Lower leg skin (tissue), 4 donors: ENCODE results near the gene SLC13A3. TPM values are rescaled to one million over a fixed set of nuclear protein-coding genes. Genes with fewer than 3 reads are reported as not detected.

Experiments
- DNase-seq, 2 donors: peaks; one replicate each; pipeline ENCODE4 v3.0.0-alpha.2; 2019; ENCODE audit warnings: low spot score in 2 of 2
- H3K4me3 ChIP-seq: fragments of 200-600 bp; sonication (generic); 2 replicates; pipeline ENCODE4 v1.5.1; 2017; ENCODE audit warnings: mild to moderate bottlenecking, low read depth; ENCODE audit not compliant: poor library complexity, severe bottlenecking
- POLR2A ChIP-seq, 2 donors: fragments of 450-650 bp; IDR thresholded peaks; one replicate each; pipeline ENCODE4 v1.6.1; 2016 to 2017; ENCODE audit warnings: antibody characterized with exemption in 2 of 2, mild to moderate bottlenecking in 1 of 2, moderate library complexity in 1 of 2
- WGBS, 2 donors: methylation state at CpG; one replicate each; pipeline ENCODE4 v1.1.5; 2018; 5-methylcytosine and 5-hydroxymethylcytosine counted together
- intact Hi-C: fragments of 100-400 bp; cut with DNase I; formaldehyde crosslinking; loops from one replicate; pipeline ENCODE4 v1.15.0; 2023; ENCODE audit warnings: low total_unique reads
- total RNA-seq, 4 donors: library from RNA; depleted of rRNA; stranded (reverse); fragments of >200 nt; gene quantifications; one replicate each; pipeline ENCODE4 v1.1.0, GENCODE V29; 2016
- TF ChIP-seq, protein P1 (sequence below), 3 donors: fragments of 450-650 bp; IDR thresholded peaks; one replicate each; pipeline ENCODE4 v1.5.1; 2016; ENCODE audit warnings: antibody characterized with exemption in 3 of 3, mild to moderate bottlenecking in 3 of 3, moderate library complexity in 2 of 3

Gene SLC13A3
- total RNA-seq, 4 donors from 2014 or later, result 1.4 to 3.3 (median 1.8) TPM

- WGBS, 2 donors, result 80 to 87% methylated on average over 3 of the region's 3 CpGs
- H3K4me3 ChIP-seq, result no peak overlapping the region
- DNase-seq, result peak in 1 of 2 donors; percentile 15
- TF ChIP-seq POLR2A (IDR thresholded peaks at IDR 0.05), result no peak
- TF ChIP-seq, protein P1, sequence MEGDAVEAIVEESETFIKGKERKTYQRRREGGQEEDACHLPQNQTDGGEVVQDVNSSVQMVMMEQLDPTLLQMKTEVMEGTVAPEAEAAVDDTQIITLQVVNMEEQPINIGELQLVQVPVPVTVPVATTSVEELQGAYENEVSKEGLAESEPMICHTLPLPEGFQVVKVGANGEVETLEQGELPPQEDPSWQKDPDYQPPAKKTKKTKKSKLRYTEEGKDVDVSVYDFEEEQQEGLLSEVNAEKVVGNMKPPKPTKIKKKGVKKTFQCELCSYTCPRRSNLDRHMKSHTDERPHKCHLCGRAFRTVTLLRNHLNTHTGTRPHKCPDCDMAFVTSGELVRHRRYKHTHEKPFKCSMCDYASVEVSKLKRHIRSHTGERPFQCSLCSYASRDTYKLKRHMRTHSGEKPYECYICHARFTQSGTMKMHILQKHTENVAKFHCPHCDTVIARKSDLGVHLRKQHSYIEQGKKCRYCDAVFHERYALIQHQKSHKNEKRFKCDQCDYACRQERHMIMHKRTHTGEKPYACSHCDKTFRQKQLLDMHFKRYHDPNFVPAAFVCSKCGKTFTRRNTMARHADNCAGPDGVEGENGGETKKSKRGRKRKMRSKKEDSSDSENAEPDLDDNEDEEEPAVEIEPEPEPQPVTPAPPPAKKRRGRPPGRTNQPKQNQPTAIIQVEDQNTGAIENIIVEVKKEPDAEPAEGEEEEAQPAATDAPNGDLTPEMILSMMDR (IDR thresholded peaks at IDR 0.05), result peak in 1 of 3 donors; percentile 39
- intact Hi-C loops, result no loop called here
These were observed 19.6 kb upstream of the SLC13A3 start for GRCh38 chr20:46670585-46671584.

GRCh38 chr20:46670228-46670584 is 18.9 kb upstream of the SLC13A3 start:
- DNase-seq, result peak in 1 of 2 donors; percentile 6
- 77 to 86% methylated on average over 2 of the region's 2 CpGs for WGBS, 2 donors
- intact Hi-C loops, result no loop called here
- H3K4me3 ChIP-seq, result no peak overlapping the region
- TF ChIP-seq POLR2A (IDR thresholded peaks at IDR 0.05), result no peak
- TF ChIP-seq, protein P1 (IDR thresholded peaks at IDR 0.05), result no peak

DNA sequence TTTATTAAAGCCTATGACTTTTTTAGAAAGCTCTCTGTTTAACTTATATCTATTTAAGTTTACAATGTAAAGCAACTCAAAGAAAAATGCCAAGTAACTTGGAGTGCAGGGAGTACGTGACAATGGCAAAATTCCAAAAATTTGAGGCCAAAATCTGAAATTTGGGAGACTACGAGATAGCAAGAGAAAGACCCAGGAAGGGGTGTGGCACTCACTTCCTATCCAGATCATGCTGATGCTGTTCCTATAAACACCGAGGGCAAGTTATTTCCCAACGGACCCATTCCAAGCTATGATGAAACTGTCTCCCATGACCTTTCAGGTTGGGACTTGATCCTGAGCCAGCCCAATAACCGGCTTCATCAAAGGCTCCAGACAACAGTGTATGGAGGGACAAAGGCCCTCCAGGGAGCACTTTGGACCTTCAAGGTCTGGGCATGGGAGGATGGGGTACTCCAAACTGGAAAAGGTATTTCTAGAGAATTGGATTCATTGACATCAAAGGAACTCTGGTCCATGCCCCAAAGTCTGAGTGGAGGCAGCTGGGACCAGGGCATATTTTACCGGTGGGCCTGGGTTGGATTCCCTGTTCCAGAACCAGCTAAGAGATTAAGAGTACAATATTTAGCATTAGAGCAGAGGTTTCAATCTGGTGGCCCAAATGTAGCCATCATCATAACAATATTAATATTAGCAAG is 15.7 kb upstream of the SLC13A3 start:
- intact Hi-C loops, result no loop called here
- WGBS, 2 donors, result 70 to 72% methylated on average over 6 of the region's 6 CpGs
- DNase-seq, result peak in 1 of 2 donors; percentile 12
- H3K4me3 ChIP-seq, result no peak overlapping the region
- TF ChIP-seq POLR2A (IDR thresholded peaks at IDR 0.05), result no peak
- TF ChIP-seq, protein P1 (IDR thresholded peaks at IDR 0.05), result peak in 1 of 3 donors; percentile 95

DNA sequence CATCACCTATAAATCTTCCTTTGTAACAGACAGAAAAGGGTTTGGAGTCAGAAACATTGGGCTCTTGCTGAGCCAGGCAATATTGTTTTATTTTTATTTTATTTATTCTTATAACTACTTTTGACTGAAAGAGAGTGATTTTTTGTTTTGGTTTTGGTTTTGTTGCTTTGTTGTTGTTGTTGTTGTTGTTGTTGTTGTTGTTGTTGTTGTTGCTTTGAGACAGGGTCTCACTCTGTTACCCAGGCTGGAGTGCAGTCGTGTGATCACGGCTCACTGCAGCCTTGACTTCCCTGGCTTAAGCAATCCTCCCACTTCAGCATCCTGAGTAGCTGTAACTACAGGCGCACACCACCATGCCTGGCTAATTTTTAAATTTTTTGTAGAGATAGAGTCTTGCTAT is 15.0 kb upstream of the SLC13A3 start:
- WGBS, 2 donors, result 92 to 97% methylated on average over 3 of the region's 3 CpGs
- no peak for TF ChIP-seq POLR2A (IDR thresholded peaks at IDR 0.05)
- TF ChIP-seq, protein P1 (IDR thresholded peaks at IDR 0.05), result no peak
- intact Hi-C loops, result no loop called here
- peak in 1 of 2 donors; percentile 20 for DNase-seq
- no peak overlapping the region for H3K4me3 ChIP-seq

DNA sequence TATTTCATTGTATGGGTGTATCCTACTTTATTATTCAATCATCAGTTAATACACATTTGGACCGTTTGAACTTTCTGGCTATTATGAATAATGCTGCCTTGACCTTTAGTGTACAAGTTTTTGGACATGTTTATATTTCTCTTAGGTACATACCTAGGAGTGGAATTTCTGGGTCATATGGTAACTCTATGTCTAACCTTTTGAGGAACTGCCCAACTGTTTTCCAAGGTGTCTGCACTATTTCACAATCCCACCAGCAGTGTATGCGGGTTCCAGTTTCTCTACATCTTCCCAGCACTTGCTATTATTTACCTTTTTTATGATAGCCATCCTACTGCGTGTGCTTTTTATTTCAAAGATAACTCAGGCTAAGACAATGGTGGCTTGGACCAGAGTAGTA is 14.3 kb upstream of the SLC13A3 start:
- WGBS, 2 donors, result 88 to 93% methylated on average over 3 of the region's 3 CpGs
- DNase-seq, result no peak

More for the DNA sequence above, 14.3 kb upstream of the SLC13A3 start:
- intact Hi-C loops, result no loop called here
- no peak overlapping the region for H3K4me3 ChIP-seq
- TF ChIP-seq, protein P1 (IDR thresholded peaks at IDR 0.05), result no peak
- no peak for TF ChIP-seq POLR2A (IDR thresholded peaks at IDR 0.05)
